Adrenal gland (tissue), 12 donors: ENCODE measurements around the gene FCN1. TPM values are rescaled to one million over a fixed set of nuclear protein-coding genes. Genes with fewer than 3 reads are reported as not detected.

Experiments
- DNase-seq, 7 donors: peaks; one replicate each; pipeline ENCODE4 v3.0.0-alpha.2; 2019 to 2020
- H3K27ac ChIP-seq, 5 donors: fragments of 200-600 bp; sonication (generic) in 4 of 5; 1 replicate in 3 of 5; 2 replicates in 2 of 5; pipeline versions ENCODE4 v1.5.1 to v1.8.0; 2016 to 2020; ENCODE audit warnings: mild to moderate bottlenecking in 1 of 5
- H3K27me3 ChIP-seq: fragments of 200-600 bp; 2 replicates; pipeline ENCODE4 v1.8.0; 2021
- H3K36me3 ChIP-seq, 2 donors: fragments of 200-600 bp; replicated peaks in 1 of 2; 1 replicate in 1 of 2; 2 replicates in 1 of 2; pipeline versions ENCODE4 v1.5.1 to v1.8.0; 2018 to 2022
- H3K4me1 ChIP-seq, 2 donors: fragments of 200-600 bp; replicated peaks in 1 of 2; 1 replicate in 1 of 2; 2 replicates in 1 of 2; pipeline versions ENCODE4 v1.5.1 to v1.8.0; 2018 to 2021
- H3K4me3 ChIP-seq, 4 donors: fragments of 200-600 bp; sonication (generic) in 3 of 4; one replicate each; pipeline ENCODE4 v1.5.1; 2016 to 2018
- H3K9me3 ChIP-seq, 3 donors: fragments of 200-600 bp; sonication (generic) in 1 of 3; replicated peaks in 1 of 3; 1 replicate in 2 of 3; 2 replicates in 1 of 3; pipeline versions ENCODE4 v1.5.1 to v1.8.0; 2016 to 2021
- CTCF ChIP-seq, 6 experiments: fragments of 450-650 bp in 4 of 6; fragments of 200-600 bp in 2 of 6; sonication (generic) in 1 of 6; IDR thresholded peaks; 1 replicate in 5 of 6; 2 replicates in 1 of 6; pipeline versions ENCODE4 v1.5.1 to v1.8.0; 2016 to 2021; ENCODE audit warnings: antibody characterized with exemption in 6 of 6, mild to moderate bottlenecking in 2 of 6, moderate library complexity in 1 of 6
- POLR2A ChIP-seq, 2 donors: fragments of 450-650 bp; IDR thresholded peaks; one replicate each; pipeline ENCODE4 v1.6.1; 2017; ENCODE audit warnings: antibody characterized with exemption in 2 of 2, mild to moderate bottlenecking in 2 of 2, moderate library complexity in 1 of 2
- WGBS, 4 donors: extraction: QIAGEN DNeasy Blood & Tissue Kit in 2 of 4; methylation state at CpG; one replicate each; pipeline versions ENCODE4 v1.1.5 to v1.1.7; 2013 to 2017; 5-methylcytosine and 5-hydroxymethylcytosine counted together
- intact Hi-C, 2 donors: fragments of 100-400 bp; cut with DNase I; formaldehyde crosslinking; loops; one replicate each; pipeline versions ENCODE4 v1.14.1 to v1.15.0; 2022 to 2023
- polyA plus RNA-seq, 3 donors: library from polyadenylated mRNA; stranded (reverse); fragments of 200-250 nt in 2 of 3; fragments of 350-450 nt in 1 of 3; fragmentation: Illumina TruSeq in 1 of 3; extraction: RNeasy Lipid Tissue Mini Kit (QIAGEN cat#74804) in 1 of 3; gene quantifications; one replicate each; pipeline ENCODE4 v1.2.3, GENCODE V29; 2013 to 2014
- total RNA-seq, 9 donors: library from RNA; depleted of rRNA in 4 of 9; stranded (reverse); fragments of >200 nt in 4 of 9; fragments of 120-200 nt in 1 of 9; fragmentation: NEBNext Ultra II Directional in 1 of 9; extraction: Animal tissue kit (Norgen Biotek cat#: 25700) in 1 of 9; gene quantifications; one replicate each; pipeline versions ENCODE4 v1.1.0 to v1.2.4, GENCODE V29; 2013 to 2023
- donor health status: healthy with polysubstance abuse.
- donor health status: Bipolar disorder and iron deficiency.
- donor health status: DM: yes; HTN: yes; CAD: no.
- donor health status: DM: no; HTN: no; CAD: no.
- donor health status: DM: no; HTN: no; CAD: no.
- donor health status: DM: yes; HTN: yes; CAD: no.

The FCN1 gene
- total and polyA plus RNA-seq, 12 donors = 0.57 to 7.0 (median 2.4) TPM; not detected in 1

GRCh38 chr9:134895097-134895496, 22.6 kb downstream of the FCN1 start:
- Histone ChIP-seq H3K27me3 (no peaks in the 10 kb centered on the region), H3K4me3 (no peak overlapping the region), H3K27ac (peak overlapping the region in 4 of 5 donors; percentile 30 to 86 (median 56)), H3K9me3 (no peaks in the 10 kb centered on the region), H3K36me3 (no peaks in the 10 kb centered on the region), H3K4me1 (peaks cover 25 to 42% of the 10 kb centered on the region in 2 donors)
- DNase-seq = peak in 4 of 7 donors; percentile 13 to 38 (median 17)
- 46 to 69% (median 60%) methylated on average over 3 of the region's 3 CpGs for WGBS, 4 donors
- no peak for TF ChIP-seq POLR2A (IDR thresholded peaks at IDR 0.05)
- no peak for TF ChIP-seq CTCF (IDR thresholded peaks at IDR 0.05)
- intact Hi-C loops = no loop called here

GRCh38 chr9:134894136-134894860, 23.4 kb downstream of the FCN1 start:
- Histone ChIP-seq H3K27me3 (no peaks in the 10 kb centered on the region), H3K4me3 (no peak overlapping the region), H3K4me1 (peaks cover 25 to 42% of the 10 kb centered on the region in 2 donors), H3K9me3 (no peaks in the 10 kb centered on the region), H3K27ac (peak overlapping the region in 2 of 5 donors; percentile 19 to 47), H3K36me3 (no peaks in the 10 kb centered on the region)
- peak; percentile 42 to 81 (median 58) for DNase-seq
- no peak for TF ChIP-seq POLR2A (IDR thresholded peaks at IDR 0.05)
- no peak for TF ChIP-seq CTCF (IDR thresholded peaks at IDR 0.05)
- intact Hi-C loops = no loop called here
- 77 to 84% (median 83%) methylated on average over 7 of the region's 7 CpGs for WGBS, 4 donors

GRCh38 chr9:134892820-134893420, 24.8 kb downstream of the FCN1 start:
- no peaks in the 10 kb centered on the region for H3K27me3 ChIP-seq
- intact Hi-C loops = no loop called here
- DNase-seq = peak in 2 of 7 donors; percentile 15 to 25
- no peak overlapping the region for H3K27ac ChIP-seq
- no peak overlapping the region for H3K4me3 ChIP-seq
- TF ChIP-seq POLR2A (IDR thresholded peaks at IDR 0.05) = no peak
- no peak for TF ChIP-seq CTCF (IDR thresholded peaks at IDR 0.05)
- WGBS, 4 donors = 77 to 92% (median 90%) methylated on average over 7 of the region's 7 CpGs
- H3K9me3 ChIP-seq = no peaks in the 10 kb centered on the region
- no peaks in the 10 kb centered on the region for H3K36me3 ChIP-seq
- peaks cover 25 to 38% of the 10 kb centered on the region in 2 donors for H3K4me1 ChIP-seq

GRCh38 chr9:134892221-134892620, 25.5 kb downstream of the FCN1 start:
- intact Hi-C loops = no loop called here
- 92 to 100% (median 96%) methylated on average over 2 to 6 of the region's 6 CpGs for WGBS, 4 donors
- Histone ChIP-seq H3K36me3 (no peaks in the 10 kb centered on the region), H3K27ac (no peak overlapping the region), H3K4me3 (no peak overlapping the region), H3K4me1 (peaks cover 25 to 31% of the 10 kb centered on the region in 2 donors), H3K27me3 (no peaks in the 10 kb centered on the region), H3K9me3 (no peaks in the 10 kb centered on the region)
- TF ChIP-seq CTCF (IDR thresholded peaks at IDR 0.05) (no peak), POLR2A (IDR thresholded peaks at IDR 0.05) (no peak)
- DNase-seq = peak in 4 of 7 donors; percentile 11 to 34 (median 14)
